Measurements from ENCODE around the gene GPRC5D. TPM values are rescaled to one million over a fixed set of nuclear protein-coding genes. Genes with fewer than 3 reads are reported as not detected.

Gene GPRC5D
- total and polyA plus RNA-seq, 9 of the 15 experiments (the other 6 are each of a cell fraction or from before 2014, with no cell fraction given): 1.0 to 1.1 TPM; not detected in 7

GRCh38 chr12:12939888-12940287, 12.1 kb downstream of the GPRC5D start:
- no TSS peak for BruUV-seq (replicated peaks)
- Histone ChIP-seq H3K9me3 (replicated peaks; ENCODE audit: control insufficient read depth, insufficient read depth, low read depth, low read length) (no peaks in the 10 kb centered on the region), H3K27ac (ENCODE audit: extremely low read depth, low read depth, low read length) (no peak overlapping the region), H3K9ac (ENCODE audit: insufficient read depth in 1 of 2, low read depth in 2 of 2, low read length in 2 of 2) (no peak overlapping the region), H2AFZ (ENCODE audit: low read depth, low read length) (no peak overlapping the region), H3K27me3 (ENCODE audit: control insufficient read depth in 2 of 2, insufficient read depth in 2 of 2, low read length in 2 of 2) (no peaks in the 10 kb centered on the region), H3K79me2 (ENCODE audit: control insufficient read depth, insufficient read depth, low read length) (no peaks in the 10 kb centered on the region), H3K4me1 (replicated peaks in 1 of 2; ENCODE audit: control insufficient read depth in 2 of 2, insufficient read depth in 2 of 2, low read length in 2 of 2) (no peaks in the 10 kb centered on the region; a peak in 3 of 5 replicates), H3K9me1 (ENCODE audit: control insufficient read depth, insufficient read depth, low read length) (no peaks in the 10 kb centered on the region), H3K4me3 (no peak overlapping the region), H3K4me2 (ENCODE audit: insufficient read depth, low read length) (no peak overlapping the region), H3K36me3 (ENCODE audit: control insufficient read depth, insufficient read depth, low read length) (no peaks in the 10 kb centered on the region; the same call in 2 of the 3 replicates), H4K20me1 (replicated peaks; ENCODE audit: control insufficient read depth, insufficient read depth, low read length) (no peaks in the 10 kb centered on the region)
- in situ Hi-C loops (cut with MboI): no loop called here
- FAIRE-seq (no peak), ATAC-seq (no peak), DNase-seq (ENCODE audit: extremely low read depth in 1 of 4, low spot score in 3 of 4) (no peak)
- ChIA-PET POLR2A (no interaction called here), CTCF (ENCODE audit: low intra/inter-chr PET ratio) (no interaction called here)
- intact Hi-C loops (cut with micrococcal nuclease): no loop called here
- WGBS (ENCODE audit: insufficient coverage, low coverage, missing lambda C conversion rate): 71% methylated on average over 1 of the region's 1 CpG
- TF ChIP-seq ZBTB49 (CRISPR knock-in tag; IDR thresholded peaks at IDR 0.05; ENCODE audit: borderline replicate concordance) (no peak), THAP7 (CRISPR knock-in tag; IDR thresholded peaks at IDR 0.05) (no peak), HINFP (tag; conservative IDR thresholded peaks at IDR 0.05; ENCODE audit: low read depth) (no peak), MCM3 (IDR thresholded peaks at IDR 0.05) (no peak), CBX2 (IDR thresholded peaks at IDR 0.05; ENCODE audit: insufficient read depth, low read length, poor library complexity, severe bottlenecking) (no peak), ZNF324 (CRISPR knock-in tag; IDR thresholded peaks at IDR 0.05) (no peak), GABPB2 (CRISPR knock-in tag; conservative IDR thresholded peaks at IDR 0.05) (no peak), CBX3 (IDR thresholded peaks at IDR 0.05; ENCODE audit: borderline replicate concordance in 1 of 2, low read length in 2 of 2) (no peak)
